Stimulated activated CD4-positive, alpha-beta T cell treated with anti-CD3 and anti-CD28 coated beads, Interleukin-1b, Interleukin-23, amount 100 ng/mL, for 48 hours (primary cell): Measurements from ENCODE around the gene TAMALIN.
"Not testable (repeated sequence)": the region's sequence is repeated elsewhere in the genome, so short reads cannot be mapped to it uniquely, and the experiment has no call there.

Source experiments
- DNase-seq: peaks from one replicate; pipeline ENCODE4 v3.0.0-alpha.2; 2020

Gene TAMALIN

GRCh38 chr12:52006726-52007157, at the start of gene TAMALIN:
Gene TAMALIN, plus strand, starts transcription at chr12:52006946. Its CDS starts 74 bp downstream, at chr12:52007020.
- DNase-seq, result peak; percentile 75

GRCh38 chr12:51958542-51958941, 48.2 kb upstream of the TAMALIN start:
- no peak for DNase-seq

- DNase-seq, result no peak
These were observed 47.5 kb upstream of the TAMALIN start for GRCh38 chr12:51959211-51959610.

- no peak for DNase-seq
These were observed 46.8 kb upstream of the TAMALIN start for GRCh38 chr12:51959921-51960320.

- no peak for DNase-seq
These were observed 46.3 kb upstream of the TAMALIN start for GRCh38 chr12:51960488-51960887.

- no peak for DNase-seq
These were observed 45.9 kb upstream of the TAMALIN start for GRCh38 chr12:51960890-51961289.

- no peak for DNase-seq
These were observed 44.9 kb upstream of the TAMALIN start for GRCh38 chr12:51961834-51962233.

GRCh38 chr12:51962737-51963136, 44.0 kb upstream of the TAMALIN start:
- DNase-seq, result no peak

- DNase-seq, result no peak
These were observed 43.3 kb upstream of the TAMALIN start for GRCh38 chr12:51963477-51963876.

- DNase-seq, result no peak
These were observed 37.1 kb upstream of the TAMALIN start for GRCh38 chr12:51969643-51970042.

GRCh38 chr12:51970904-51971646, 35.7 kb upstream of the TAMALIN start:
- peak; percentile 66 for DNase-seq

GRCh38 chr12:51971679-51972421, 34.9 kb upstream of the TAMALIN start:
- no peak for DNase-seq

- DNase-seq, result no peak
These were observed 34.3 kb upstream of the TAMALIN start for GRCh38 chr12:51972422-51972812.

GRCh38 chr12:51972849-51973273, 33.9 kb upstream of the TAMALIN start:
- peak; percentile 72 for DNase-seq

GRCh38 chr12:51973560-51973959, 33.2 kb upstream of the TAMALIN start:
- DNase-seq, result no peak

- DNase-seq, result no peak
These were observed 32.1 kb upstream of the TAMALIN start for GRCh38 chr12:51974646-51975045.

GRCh38 chr12:51975196-51975595, 31.6 kb upstream of the TAMALIN start:
- DNase-seq, result no peak

- DNase-seq, result no peak
These were observed 30.2 kb upstream of the TAMALIN start for GRCh38 chr12:51976376-51977160.

- no peak for DNase-seq
These were observed 29.4 kb upstream of the TAMALIN start for GRCh38 chr12:51977320-51977753.

- not testable (repeated sequence) for DNase-seq
These were observed 27.4 kb upstream of the TAMALIN start for GRCh38 chr12:51979306-51979705.

GRCh38 chr12:51980051-51980808, 26.5 kb upstream of the TAMALIN start:
- DNase-seq, result peak; percentile 67

- DNase-seq, result no peak
These were observed 26.0 kb upstream of the TAMALIN start for GRCh38 chr12:51980809-51981127.

- DNase-seq, result no peak
These were observed 22.1 kb upstream of the TAMALIN start for GRCh38 chr12:51984657-51985056.
